PC-3 (cell line): Measurements from ENCODE around the gene PCDH18.

Experiments
- EZH2 ChIP-seq: fragments of 300-600 bp; sonication (generic); IDR thresholded peaks from one replicate; pipeline ENCODE4 v1.6.1; 2017; ENCODE audit warnings: antibody characterized with exemption, mild to moderate bottlenecking, low read length; ENCODE audit not compliant: unreplicated experiment
- TF ChIP-seq, protein P1 (sequence below): fragments of 300-600 bp; sonication (generic); conservative IDR thresholded peaks from 2 replicates; pipeline ENCODE4 v1.5.1; 2017; ENCODE audit warnings: antibody characterized with exemption, low read depth, mild to moderate bottlenecking, low read length

DNA sequence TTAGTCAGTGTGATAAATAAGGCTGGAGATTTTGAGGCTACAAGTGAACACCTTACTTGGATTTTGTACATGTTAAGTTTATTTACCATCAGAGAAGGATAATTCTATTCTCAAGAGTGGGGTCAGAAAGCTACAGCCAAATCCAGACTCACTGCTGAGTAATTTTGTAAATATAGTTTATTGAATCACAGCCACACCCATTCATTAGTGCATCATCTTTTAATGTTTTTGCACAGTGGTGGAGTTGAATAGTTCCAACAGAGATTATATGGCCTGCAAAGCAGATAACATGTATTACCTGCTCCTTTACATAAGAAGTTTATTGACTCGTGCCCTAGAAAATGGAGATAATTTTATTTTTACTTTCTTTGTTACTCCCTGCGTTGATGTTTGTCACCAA is 60.4 kb downstream of the PCDH18 start:
- TF ChIP-seq, protein P1, sequence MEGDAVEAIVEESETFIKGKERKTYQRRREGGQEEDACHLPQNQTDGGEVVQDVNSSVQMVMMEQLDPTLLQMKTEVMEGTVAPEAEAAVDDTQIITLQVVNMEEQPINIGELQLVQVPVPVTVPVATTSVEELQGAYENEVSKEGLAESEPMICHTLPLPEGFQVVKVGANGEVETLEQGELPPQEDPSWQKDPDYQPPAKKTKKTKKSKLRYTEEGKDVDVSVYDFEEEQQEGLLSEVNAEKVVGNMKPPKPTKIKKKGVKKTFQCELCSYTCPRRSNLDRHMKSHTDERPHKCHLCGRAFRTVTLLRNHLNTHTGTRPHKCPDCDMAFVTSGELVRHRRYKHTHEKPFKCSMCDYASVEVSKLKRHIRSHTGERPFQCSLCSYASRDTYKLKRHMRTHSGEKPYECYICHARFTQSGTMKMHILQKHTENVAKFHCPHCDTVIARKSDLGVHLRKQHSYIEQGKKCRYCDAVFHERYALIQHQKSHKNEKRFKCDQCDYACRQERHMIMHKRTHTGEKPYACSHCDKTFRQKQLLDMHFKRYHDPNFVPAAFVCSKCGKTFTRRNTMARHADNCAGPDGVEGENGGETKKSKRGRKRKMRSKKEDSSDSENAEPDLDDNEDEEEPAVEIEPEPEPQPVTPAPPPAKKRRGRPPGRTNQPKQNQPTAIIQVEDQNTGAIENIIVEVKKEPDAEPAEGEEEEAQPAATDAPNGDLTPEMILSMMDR = no peak
- TF ChIP-seq EZH2 = no peak
